Fibroblast of lung (primary cell): Measurements from ENCODE around the gene PPIL6. TPM values are rescaled to one million over a fixed set of nuclear protein-coding genes. Genes with fewer than 3 reads are reported as not detected.
A peak's percentile ranks its signal among the peaks of the same experiment; 100 is the strongest.

ENCODE experiments used
- DNase-seq, 2 donors: peaks; one replicate each; pipeline versions ENCODE4 v3.0.0 to v3.0.0-alpha.2; 2010; ENCODE audit warnings: low read depth in 2 of 2
- H2AFZ ChIP-seq: 2 replicates; pipeline ENCODE4 v1.5.1; 2012; ENCODE audit warnings: low read length, control low read depth, inconsistent platforms
- H3K27ac ChIP-seq: 2 replicates; pipeline ENCODE4 v1.5.1; 2011; ENCODE audit warnings: low read length, control low read depth; ENCODE audit not compliant: insufficient read depth
- H3K27me3 ChIP-seq: 2 replicates; pipeline ENCODE4 v1.5.1; 2011; ENCODE audit warnings: mild to moderate bottlenecking, low read length; ENCODE audit not compliant: control insufficient read depth, insufficient read depth
- H3K36me3 ChIP-seq: 2 replicates; pipeline ENCODE4 v1.5.1; 2011; ENCODE audit warnings: low read length; ENCODE audit not compliant: control insufficient read depth, insufficient read depth
- H3K4me1 ChIP-seq: 2 replicates; pipeline ENCODE4 v1.5.1; 2011; ENCODE audit warnings: low read length; ENCODE audit not compliant: control insufficient read depth, insufficient read depth; ENCODE audit errors: extremely low read depth
- H3K4me2 ChIP-seq: 2 replicates; pipeline ENCODE4 v1.5.1; 2011; ENCODE audit warnings: low read length, control low read depth; ENCODE audit not compliant: insufficient read depth; ENCODE audit errors: extremely low read depth
- H3K4me3 ChIP-seq, 4 experiments: fragments of 200-600 bp in 1 of 4; sonication (generic) in 1 of 4; replicated peaks in 1 of 4; 2 replicates each; pipeline ENCODE4 v1.5.1; 2011 to 2016; ENCODE audit warnings: low read length in 4 of 4, low read depth in 3 of 4, mild to moderate bottlenecking in 3 of 4, control low read depth in 2 of 4, inconsistent platforms in 1 of 4, mixed read lengths in 1 of 4; ENCODE audit not compliant: insufficient read depth in 1 of 4; ENCODE audit errors: control extremely low read depth in 1 of 4
- H3K79me2 ChIP-seq: 2 replicates; pipeline ENCODE4 v1.5.1; 2012; ENCODE audit warnings: mild to moderate bottlenecking, low read length, inconsistent platforms; ENCODE audit not compliant: control insufficient read depth, insufficient read depth
- H3K9ac ChIP-seq: 2 replicates; pipeline ENCODE4 v1.5.1; 2011; ENCODE audit warnings: mild to moderate bottlenecking, low read length, control low read depth; ENCODE audit not compliant: insufficient read depth
- H3K9me3 ChIP-seq: 2 replicates; pipeline ENCODE4 v1.5.1; 2012; ENCODE audit warnings: low read depth, low read length; ENCODE audit not compliant: control insufficient read depth, insufficient read depth
- H4K20me1 ChIP-seq: 2 replicates; pipeline ENCODE4 v1.5.1; 2011; ENCODE audit warnings: low read length; ENCODE audit not compliant: control insufficient read depth, insufficient read depth; ENCODE audit errors: extremely low read depth
- CTCF ChIP-seq, 2 donors: IDR thresholded peaks in 1 of 2; conservative IDR thresholded peaks in 1 of 2; 1 replicate in 1 of 2; 2 replicates in 1 of 2; pipeline ENCODE4 v1.5.1; 2011 to 2012; ENCODE audit warnings: low read length in 2 of 2, control low read depth in 1 of 2, inconsistent platforms in 1 of 2, low read depth in 1 of 2, mild to moderate bottlenecking in 1 of 2
- EZH2 ChIP-seq: IDR thresholded peaks from 2 replicates; pipeline ENCODE4 v1.5.1; 2012; ENCODE audit warnings: low read length, control low read depth, mild to moderate bottlenecking; ENCODE audit errors: missing control alignments
- polyA plus RNA-seq, 2 donors: library from polyadenylated mRNA; depleted of rRNA in 1 of 2; stranded (reverse) in 1 of 2; unstranded in 1 of 2; fragments of >200 nt; gene quantifications; 2 replicates each; pipeline ENCODE4 v1.2.1, GENCODE V29; 2011 to 2012; ENCODE audit warnings: missing spikeins in 1 of 2
- total RNA-seq: library from RNA; depleted of rRNA; stranded (reverse); fragments of >200 nt; gene quantifications from 2 replicates; pipeline ENCODE4 v1.2.1, GENCODE V29; 2014

Gene PPIL6
- total and polyA plus RNA-seq, 2 donors (not counting 1 experiment from before 2014, with no cell fraction given), result 0.78 to 5.0 TPM

- DNase-seq, result no peak
- no peak overlapping the region for H3K9ac ChIP-seq
- H3K4me2 ChIP-seq, result no peak overlapping the region
Measured at GRCh38 chr6:109429496-109429895, 10.9 kb downstream of the PPIL6 start.

GRCh38 chr6:109428889-109429477, 11.4 kb downstream of the PPIL6 start:
- TF ChIP-seq EZH2, result no peak
- no peak for TF ChIP-seq CTCF (conservative IDR thresholded peaks at IDR 0.05 in 1 of 2, IDR thresholded peaks at IDR 0.05 in 1 of 2; ENCODE audit: low read depth in 1 of 2, low read length in 2 of 2)
- no peaks in the 10 kb centered on the region for H4K20me1 ChIP-seq
- H3K4me1 ChIP-seq, result no peaks in the 10 kb centered on the region
- no peaks in the 10 kb centered on the region for H3K79me2 ChIP-seq
- H3K4me3 ChIP-seq, result peak overlapping the region in 1 of 4 experiments; percentile 10
- H3K9me3 ChIP-seq, result no peaks in the 10 kb centered on the region
- no peaks in the 10 kb centered on the region for H3K27me3 ChIP-seq
- H3K4me2 ChIP-seq, result no peak overlapping the region
- peak overlapping the region; percentile 1 for H2AFZ ChIP-seq
- no peak overlapping the region for H3K27ac ChIP-seq
- DNase-seq, result peak; percentile 32 to 82
- no peak overlapping the region for H3K9ac ChIP-seq
- H3K36me3 ChIP-seq, result no peaks in the 10 kb centered on the region

More at GRCh38 chr6:109429496-109429895, 10.9 kb downstream of the PPIL6 start:
- Histone ChIP-seq H3K4me3 (no peak overlapping the region), H3K27me3 (no peaks in the 10 kb centered on the region), H3K4me1 (no peaks in the 10 kb centered on the region), H3K79me2 (no peaks in the 10 kb centered on the region), H3K9me3 (no peaks in the 10 kb centered on the region), H3K27ac (no peak overlapping the region), H2AFZ (no peak overlapping the region), H4K20me1 (no peaks in the 10 kb centered on the region), H3K36me3 (no peaks in the 10 kb centered on the region)
- TF ChIP-seq EZH2, result no peak
- no peak for TF ChIP-seq CTCF (conservative IDR thresholded peaks at IDR 0.05 in 1 of 2, IDR thresholded peaks at IDR 0.05 in 1 of 2; ENCODE audit: low read depth in 1 of 2, low read length in 2 of 2)

GRCh38 chr6:109424946-109425345, 15.5 kb downstream of the PPIL6 start:
- no peaks in the 10 kb centered on the region for H3K4me1 ChIP-seq
- no peak overlapping the region for H3K4me3 ChIP-seq
- no peaks in the 10 kb centered on the region for H3K79me2 ChIP-seq
- no peak overlapping the region for H3K4me2 ChIP-seq
- H3K9ac ChIP-seq, result no peak overlapping the region
- no peaks in the 10 kb centered on the region for H4K20me1 ChIP-seq
- H3K36me3 ChIP-seq, result no peaks in the 10 kb centered on the region
- DNase-seq, result peak in 1 of 2 donors; percentile 34
- H3K27me3 ChIP-seq, result no peaks in the 10 kb centered on the region
- no peaks in the 10 kb centered on the region for H3K9me3 ChIP-seq
- H2AFZ ChIP-seq, result no peak overlapping the region
- H3K27ac ChIP-seq, result no peak overlapping the region
- TF ChIP-seq CTCF (conservative IDR thresholded peaks at IDR 0.05 in 1 of 2, IDR thresholded peaks at IDR 0.05 in 1 of 2; ENCODE audit: low read depth in 1 of 2, low read length in 2 of 2), result no peak
- no peak for TF ChIP-seq EZH2
